ENCODE data around the gene NUCB1. TPM values are rescaled to one million over a fixed set of nuclear protein-coding genes. Genes with fewer than 3 reads are reported as not detected.

The NUCB1 gene
- total RNA-seq (100 to 1,000 TPM in 2 of 4 donors, 10 to 100 TPM in 2; 86.4 to 143 (median 101) TPM), polyA plus RNA-seq (10 to 100 TPM; 49.9 to 97.1 (median 90.7) TPM)
- long read RNA-seq, donor 1, transcript NUCB1-201 (13 exons, 2,668 nt) = major isoform, 89 of 126 reads
- long read RNA-seq, donor 1, partial matches to known transcripts = 30 of 126 reads
- long read RNA-seq, donor 1, other reads (novel, unspliced or antisense) = 7 of 126 reads
- long read RNA-seq, donor 2, transcript NUCB1-201 (13 exons, 2,668 nt) = major isoform, 159 of 216 reads
- long read RNA-seq, donor 2, partial matches to known transcripts = 41 of 216 reads
- long read RNA-seq, donor 2, other reads (novel, unspliced or antisense) = 16 of 216 reads

- Histone ChIP-seq H3K4me3 (peak within 1 kb of the TSS; percentile 89), H3K4me1 (peaks cover 22% of the 10 kb centered on the region), H3K9me3 (no peaks in the 10 kb centered on the region), H3K27me3 (ENCODE audit: insufficient read depth in 3 of 3, low read length in 2 of 3) (peaks cover 0 to 4% (median 1%) of the 10 kb centered on the region in 3 donors), H3K27ac (peak within 1 kb of the TSS; percentile 91), H3K36me3 (ENCODE audit: insufficient read depth in 1 of 2, low read depth in 1 of 2) (peaks cover 0 to 28% of the 10 kb centered on the region in 2 donors)
- DNase-seq = peak; percentile 99 to 100
- WGBS, 3 donors = 7% methylated on average over 34 of the region's 34 CpGs
- TF ChIP-seq, protein P1, sequence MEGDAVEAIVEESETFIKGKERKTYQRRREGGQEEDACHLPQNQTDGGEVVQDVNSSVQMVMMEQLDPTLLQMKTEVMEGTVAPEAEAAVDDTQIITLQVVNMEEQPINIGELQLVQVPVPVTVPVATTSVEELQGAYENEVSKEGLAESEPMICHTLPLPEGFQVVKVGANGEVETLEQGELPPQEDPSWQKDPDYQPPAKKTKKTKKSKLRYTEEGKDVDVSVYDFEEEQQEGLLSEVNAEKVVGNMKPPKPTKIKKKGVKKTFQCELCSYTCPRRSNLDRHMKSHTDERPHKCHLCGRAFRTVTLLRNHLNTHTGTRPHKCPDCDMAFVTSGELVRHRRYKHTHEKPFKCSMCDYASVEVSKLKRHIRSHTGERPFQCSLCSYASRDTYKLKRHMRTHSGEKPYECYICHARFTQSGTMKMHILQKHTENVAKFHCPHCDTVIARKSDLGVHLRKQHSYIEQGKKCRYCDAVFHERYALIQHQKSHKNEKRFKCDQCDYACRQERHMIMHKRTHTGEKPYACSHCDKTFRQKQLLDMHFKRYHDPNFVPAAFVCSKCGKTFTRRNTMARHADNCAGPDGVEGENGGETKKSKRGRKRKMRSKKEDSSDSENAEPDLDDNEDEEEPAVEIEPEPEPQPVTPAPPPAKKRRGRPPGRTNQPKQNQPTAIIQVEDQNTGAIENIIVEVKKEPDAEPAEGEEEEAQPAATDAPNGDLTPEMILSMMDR (IDR thresholded peaks at IDR 0.05) = peak; percentile 18
- ATAC-seq = peak; percentile 97 to 98 (median 97)
- intact Hi-C loops (cut with DNase I) = no loop called here
Observed at GRCh38 chr19:48899781-48900476, at the start of gene NUCB1. Gene NUCB1, plus strand, starts transcription at chr19:48900312. Its CDS starts 485 bp downstream, at chr19:48900797.

- ATAC-seq = no peak
- intact Hi-C loops (cut with DNase I) = no loop called here
- Histone ChIP-seq H3K9me3 (no peaks in the 10 kb centered on the region), H3K4me3 (no peak overlapping the region), H3K27me3 (ENCODE audit: insufficient read depth in 3 of 3, low read length in 2 of 3) (no peaks in the 10 kb centered on the region), H3K27ac (no peak overlapping the region), H3K4me1 (no peaks in the 10 kb centered on the region), H3K36me3 (ENCODE audit: insufficient read depth in 1 of 2, low read depth in 1 of 2) (peaks cover 0 to 6% of the 10 kb centered on the region in 2 donors)
- 85 to 94% (median 89%) methylated on average over 4 of the region's 4 CpGs for WGBS, 3 donors
- TF ChIP-seq, protein P1 (IDR thresholded peaks at IDR 0.05) = no peak
- DNase-seq = no peak
Observed at GRCh38 chr19:48852292-48852691, 47.8 kb upstream of the NUCB1 start.

DNA sequence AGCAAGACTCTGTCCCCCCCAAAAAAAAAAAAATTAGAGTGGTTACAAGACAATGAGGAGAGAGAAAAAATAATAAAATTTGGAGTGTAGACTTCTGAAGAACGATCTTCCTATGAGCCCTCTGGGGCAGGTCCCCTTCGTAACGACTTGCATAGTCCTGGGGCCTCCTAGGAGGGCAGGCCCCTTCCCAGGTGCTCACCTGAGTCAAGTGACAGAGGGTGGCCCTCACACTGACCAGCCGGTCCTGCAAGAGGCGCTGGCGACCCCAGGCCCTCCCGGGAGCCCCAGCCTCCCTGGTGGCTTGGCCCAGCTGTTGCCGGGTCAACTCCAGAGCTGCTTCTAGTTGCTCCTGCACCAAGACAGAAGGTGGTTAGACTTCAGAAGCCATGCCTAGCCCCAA, 46.6 kb upstream of the NUCB1 start:
- Histone ChIP-seq H3K9me3 (no peaks in the 10 kb centered on the region), H3K27ac (no peak overlapping the region), H3K4me3 (no peak overlapping the region), H3K27me3 (ENCODE audit: insufficient read depth in 3 of 3, low read length in 2 of 3) (no peaks in the 10 kb centered on the region), H3K36me3 (ENCODE audit: insufficient read depth in 1 of 2, low read depth in 1 of 2) (peaks cover 0 to 6% of the 10 kb centered on the region in 2 donors), H3K4me1 (no peaks in the 10 kb centered on the region)
- 89 to 90% (median 89%) methylated on average over 8 of the region's 8 CpGs for WGBS, 3 donors
- ATAC-seq = no peak
- intact Hi-C loops (cut with DNase I) = no loop called here
- TF ChIP-seq, protein P1 (IDR thresholded peaks at IDR 0.05) = no peak
- no peak for DNase-seq

GRCh38 chr19:48854103-48854502, 46.0 kb upstream of the NUCB1 start:
- TF ChIP-seq, protein P1 (IDR thresholded peaks at IDR 0.05) = no peak
- DNase-seq (no peak), ATAC-seq (no peak)
- no peaks in the 10 kb centered on the region for H3K27me3 ChIP-seq (ENCODE audit: insufficient read depth in 3 of 3, low read length in 2 of 3)
- peaks cover 0 to 6% of the 10 kb centered on the region in 2 donors for H3K36me3 ChIP-seq (ENCODE audit: insufficient read depth in 1 of 2, low read depth in 1 of 2)
- 90 to 93% (median 90%) methylated on average over 7 of the region's 7 CpGs for WGBS, 3 donors
- no peak overlapping the region for H3K4me3 ChIP-seq
- no peaks in the 10 kb centered on the region for H3K4me1 ChIP-seq
- no peaks in the 10 kb centered on the region for H3K9me3 ChIP-seq
- no peak overlapping the region for H3K27ac ChIP-seq
- intact Hi-C loops (cut with DNase I) = no loop called here

Data from psoas muscle (tissue), 8 donors.